ENCODE data around the gene LRRTM3.

Gene LRRTM3

DNA sequence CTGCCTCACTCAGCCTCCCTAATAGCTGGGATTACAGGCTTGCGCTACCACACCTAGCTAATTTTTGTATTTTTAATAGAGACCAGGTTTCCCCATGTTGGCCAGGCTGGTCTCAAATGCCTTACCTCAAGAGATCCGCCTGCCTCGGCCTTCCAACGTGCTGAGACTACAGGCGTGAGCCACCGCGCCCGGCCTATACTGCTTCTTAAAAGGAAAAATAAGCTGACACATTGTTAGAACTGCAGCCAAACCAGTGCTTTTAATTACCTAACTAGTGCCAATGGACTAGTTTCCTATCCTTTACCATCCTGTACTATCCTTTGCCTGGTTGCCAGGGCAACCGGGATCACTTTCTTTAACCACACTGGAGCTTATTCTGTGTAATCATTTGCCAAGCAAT lies 108.0 kb downstream of the LRRTM3 start:
- DNase-seq (ENCODE audit: low read depth), result no peak

DNA sequence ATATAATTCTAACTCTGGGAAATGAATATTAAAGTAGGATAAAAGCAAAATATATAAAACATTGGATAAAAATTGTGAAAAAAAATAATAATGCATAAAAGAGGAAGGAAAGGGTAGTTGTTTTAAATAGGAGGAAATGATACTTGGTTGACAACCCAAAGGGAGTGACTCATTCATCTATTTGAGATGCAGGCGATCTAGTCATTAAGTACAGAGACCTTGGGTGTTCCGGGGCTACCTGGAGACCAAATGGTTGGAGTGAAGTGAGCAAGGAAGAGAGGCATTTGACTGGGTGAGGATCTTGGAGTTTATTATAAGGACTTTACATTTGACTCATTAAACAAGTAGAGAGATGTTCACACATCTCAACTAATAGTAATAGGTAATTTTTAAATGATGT lies 111.0 kb downstream of the LRRTM3 start:
- no peak for DNase-seq (ENCODE audit: low read depth)

DNA sequence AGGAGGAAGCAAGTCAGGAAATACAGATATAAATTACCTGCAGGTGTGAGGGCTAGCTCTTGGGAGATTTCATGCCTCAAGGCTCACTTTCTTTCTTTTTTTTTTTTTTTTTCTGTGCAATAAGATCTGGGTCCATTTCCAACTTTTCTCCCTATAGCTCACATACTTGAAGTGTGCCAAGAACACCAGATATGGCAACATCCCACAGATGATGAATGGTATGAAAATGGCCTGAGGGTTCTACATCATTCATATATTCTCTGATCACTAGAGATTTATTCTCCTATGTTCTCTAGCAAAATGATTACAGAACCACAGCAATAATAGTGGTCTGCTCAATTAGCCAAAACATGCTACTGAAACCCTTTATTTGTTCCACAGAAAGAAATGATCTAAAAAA lies 117.2 kb downstream of the LRRTM3 start:
- no peak for DNase-seq (ENCODE audit: low read depth)

DNA sequence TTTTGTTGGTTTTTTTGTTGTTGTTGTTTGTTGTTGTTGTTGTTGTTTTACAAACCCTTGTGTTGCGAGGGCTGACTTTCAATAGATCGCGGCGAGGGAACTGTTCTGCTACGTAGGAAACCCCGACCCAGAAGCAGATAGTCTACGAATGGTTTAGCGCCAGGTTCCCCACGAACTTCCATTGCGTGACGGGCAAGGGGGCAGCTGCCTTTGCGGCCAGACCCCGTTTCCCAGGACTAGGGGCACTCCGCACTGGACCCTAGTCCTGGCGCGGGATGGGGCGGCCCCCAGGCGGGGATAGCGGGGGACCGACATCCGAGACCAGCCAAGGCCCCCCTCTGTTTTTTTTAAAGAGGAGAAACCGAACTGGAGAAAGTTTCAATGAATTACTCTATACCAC lies 119.6 kb downstream of the LRRTM3 start:
- DNase-seq (ENCODE audit: low read depth), result no peak

DNA sequence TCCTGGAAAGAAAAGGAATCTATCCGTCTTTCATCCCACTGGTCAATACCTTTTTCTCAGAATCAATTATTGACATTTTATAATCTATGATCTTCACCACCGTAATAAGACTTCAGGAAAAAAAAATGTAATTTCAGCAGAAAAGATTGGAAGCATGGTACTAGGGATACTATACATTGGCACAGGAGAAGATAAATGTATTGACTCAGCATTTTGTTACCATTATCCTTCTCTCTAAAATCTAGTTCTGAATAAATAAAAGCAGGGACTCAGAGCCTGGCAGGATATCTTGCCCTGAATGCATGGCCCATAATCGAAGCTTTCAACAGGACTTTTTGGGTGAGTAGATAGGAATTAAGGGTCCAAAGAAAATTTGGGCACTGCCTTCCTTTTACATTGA lies 120.7 kb downstream of the LRRTM3 start:
- no peak for DNase-seq (ENCODE audit: low read depth)

DNA sequence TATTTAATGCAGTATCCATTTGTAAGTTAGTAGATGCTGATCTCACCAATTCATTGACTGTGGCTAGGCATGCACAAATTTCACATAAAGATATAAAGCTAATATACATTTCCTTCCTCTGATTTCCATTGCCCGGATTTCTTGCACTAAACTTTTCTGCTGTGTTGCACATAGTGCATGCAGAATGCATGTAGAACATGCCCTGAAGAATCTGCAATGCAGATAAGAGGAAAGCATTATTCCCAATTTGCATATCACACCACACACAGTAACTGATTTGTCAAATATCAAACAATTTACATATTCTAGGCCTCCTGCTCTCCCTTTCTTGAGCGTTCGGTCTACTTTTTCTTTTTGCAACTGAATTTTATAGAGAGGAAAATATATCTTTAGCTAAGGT lies 124.2 kb downstream of the LRRTM3 start:
- no peak for DNase-seq (ENCODE audit: low read depth)

DNA sequence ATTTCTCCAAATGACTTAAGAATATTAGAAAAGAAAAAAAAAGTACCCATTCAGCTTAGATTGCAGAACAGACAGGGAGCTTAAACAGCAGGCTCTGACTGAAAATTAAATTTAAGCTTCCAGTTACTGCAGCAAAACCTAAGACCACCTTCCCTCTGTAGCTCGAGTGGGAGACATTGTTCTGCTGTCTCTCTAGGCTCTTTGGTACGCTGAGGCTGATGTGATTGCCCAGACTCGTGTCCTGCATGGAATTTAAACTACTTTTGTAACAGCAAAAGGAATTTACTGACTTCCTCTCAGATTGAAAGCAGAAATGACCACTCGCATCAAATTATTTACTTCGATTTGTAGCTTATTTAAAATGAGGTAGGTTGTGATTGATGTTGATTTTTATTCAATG lies 124.6 kb downstream of the LRRTM3 start:
- no peak for DNase-seq (ENCODE audit: low read depth)

DNA sequence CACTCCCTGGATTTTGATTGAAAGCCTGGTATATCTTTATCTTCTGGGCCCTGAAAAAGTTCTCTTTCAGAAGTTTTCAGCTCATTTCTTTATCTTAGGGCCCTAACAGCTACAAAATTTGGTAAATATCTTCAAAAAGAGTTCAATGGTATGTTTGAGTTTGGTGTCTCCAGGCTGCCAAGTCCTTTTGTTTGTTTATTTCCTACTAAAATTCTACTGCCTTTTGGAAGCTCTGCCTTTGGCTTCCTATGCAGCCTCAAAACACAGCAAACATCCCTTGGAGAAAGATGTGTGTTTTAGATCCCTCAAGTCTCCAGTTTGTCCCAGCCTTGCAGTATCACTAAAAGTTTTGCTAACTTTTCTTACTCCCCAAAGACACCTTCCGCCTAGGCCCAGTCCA lies 146.8 kb downstream of the LRRTM3 start:
- no peak for DNase-seq (ENCODE audit: low read depth)

DNA sequence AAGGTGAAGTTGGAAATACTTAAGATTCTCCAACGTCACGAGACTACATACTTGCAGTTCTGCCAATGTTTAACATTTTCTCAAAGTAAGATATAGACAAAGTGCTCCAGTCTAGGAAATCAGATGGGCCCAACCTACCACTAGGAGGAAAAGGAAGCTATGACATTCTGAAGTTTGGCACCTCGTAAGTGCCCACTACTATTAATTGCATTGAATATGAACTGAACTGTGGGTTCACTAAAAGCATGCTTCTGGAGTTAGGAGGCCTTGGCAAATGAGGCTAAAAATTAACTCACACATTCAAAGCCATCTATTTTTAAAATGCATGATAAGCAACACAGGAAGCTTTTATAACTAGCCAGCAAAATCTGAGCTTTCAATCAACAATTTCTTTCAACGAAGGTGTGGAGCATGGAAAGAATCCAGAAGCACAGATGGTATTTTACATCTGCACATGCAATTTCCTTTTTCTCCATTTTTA lies 149.7 kb downstream of the LRRTM3 start:
- no peak for DNase-seq (ENCODE audit: low read depth)

DNA sequence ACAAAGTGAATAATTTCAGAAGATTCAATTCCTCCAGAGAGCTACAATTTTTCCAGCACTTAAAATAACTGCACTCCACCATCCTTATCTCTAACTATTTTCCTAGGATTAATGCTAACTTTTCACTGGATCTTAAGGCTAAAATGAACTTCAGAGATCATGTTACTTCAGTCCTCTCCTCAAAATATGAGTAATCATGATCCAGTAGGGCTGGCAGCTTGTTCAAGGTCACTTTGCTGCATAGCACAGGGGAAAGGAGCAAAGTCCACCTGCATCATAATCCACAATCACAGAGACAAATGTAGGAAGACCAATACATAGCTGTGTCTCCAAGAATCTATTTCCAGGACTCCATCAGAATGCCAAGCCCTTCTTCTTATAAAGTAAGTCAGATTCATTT lies 150.3 kb downstream of the LRRTM3 start:
- DNase-seq (ENCODE audit: low read depth), result no peak

DNA sequence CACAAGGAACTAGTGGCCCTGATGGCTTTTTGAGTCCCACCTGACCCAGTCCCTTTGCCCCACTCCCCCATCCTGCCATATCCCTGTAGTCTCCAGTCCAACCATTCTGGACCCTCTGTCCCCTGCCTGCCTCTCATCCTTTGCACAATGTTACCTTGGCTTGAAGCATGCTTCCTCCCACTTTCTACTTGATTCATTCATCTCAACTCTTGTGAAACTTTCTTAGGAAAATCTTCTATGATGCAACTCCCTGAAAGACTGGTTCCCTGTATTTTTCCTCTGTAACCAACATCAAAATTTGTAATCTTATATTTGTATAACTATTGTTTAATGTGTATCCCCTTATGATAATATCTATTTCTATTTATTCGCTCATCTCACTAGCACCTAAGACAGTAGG lies 151.5 kb downstream of the LRRTM3 start:
- DNase-seq (ENCODE audit: low read depth), result no peak

DNA sequence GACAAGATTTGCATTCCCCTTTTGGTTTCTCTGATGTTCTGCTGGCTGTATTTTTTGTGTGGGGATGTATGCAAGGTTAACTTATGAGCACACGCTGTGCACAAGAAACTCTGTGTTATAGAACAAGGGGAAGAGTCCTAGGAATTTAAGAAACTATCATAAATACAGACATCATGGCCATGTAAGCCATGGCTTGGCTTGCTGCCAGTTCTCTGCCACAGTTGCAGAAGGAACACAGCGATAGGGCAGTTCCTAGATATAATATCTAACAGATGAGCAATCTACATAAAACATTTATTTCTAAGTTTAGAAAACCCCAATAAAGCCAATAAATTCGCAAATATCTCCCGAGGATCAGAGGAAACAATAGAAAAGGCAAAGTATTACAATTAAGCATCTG lies 153.3 kb downstream of the LRRTM3 start:
- no peak for DNase-seq (ENCODE audit: low read depth)

DNA sequence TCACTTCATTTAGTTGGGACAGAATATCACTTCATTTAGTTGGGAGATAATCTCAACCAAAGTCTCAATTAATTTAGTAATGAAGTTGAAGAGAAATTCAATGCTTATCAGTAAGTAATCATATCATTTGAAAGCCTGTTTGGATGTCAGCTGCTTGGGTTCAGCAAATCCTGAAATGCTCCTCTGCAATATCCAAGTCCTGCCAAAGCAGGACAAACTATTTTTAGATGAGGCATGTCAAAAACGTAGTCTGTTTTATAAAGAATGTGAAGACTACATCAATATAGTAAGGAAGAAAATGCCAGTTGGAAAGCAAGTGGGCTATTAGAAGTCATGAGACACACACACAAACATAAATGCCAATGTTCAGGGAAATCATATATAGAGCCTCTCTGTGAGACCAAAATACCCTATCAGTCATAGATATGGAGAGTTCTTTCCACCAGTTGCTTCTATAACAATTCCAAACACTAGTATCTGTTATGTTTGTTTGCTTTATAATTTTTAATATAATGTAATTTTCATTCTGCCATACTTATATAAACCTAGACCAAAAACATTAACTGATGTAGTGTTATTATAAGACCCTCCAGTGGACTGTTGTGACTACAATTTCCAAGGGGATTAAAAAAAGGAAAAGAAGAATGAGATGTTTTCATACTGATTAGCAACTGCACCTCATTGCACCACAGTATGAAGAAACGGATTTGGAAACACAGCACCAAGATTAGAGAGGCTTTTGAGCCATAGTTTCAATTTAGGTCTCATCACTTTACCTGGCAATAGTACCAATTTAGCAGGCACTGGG lies 160.7 kb downstream of the LRRTM3 start:
- no peak for DNase-seq (ENCODE audit: low read depth)

DNA sequence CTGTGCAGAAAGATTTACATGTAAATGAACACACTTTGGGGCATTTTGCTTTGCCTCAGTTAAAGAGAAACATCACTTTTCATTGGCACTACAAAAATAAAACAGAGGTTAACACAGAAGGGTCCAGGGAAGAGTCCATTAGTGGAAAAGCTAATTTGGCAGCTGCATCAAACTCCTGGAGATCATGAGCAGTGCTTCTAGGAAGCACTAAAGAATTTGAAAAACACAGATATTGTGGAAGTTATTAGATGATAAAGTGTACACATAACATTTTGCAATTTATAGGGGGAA lies 161.2 kb downstream of the LRRTM3 start:
- no peak for DNase-seq (ENCODE audit: low read depth)

DNA sequence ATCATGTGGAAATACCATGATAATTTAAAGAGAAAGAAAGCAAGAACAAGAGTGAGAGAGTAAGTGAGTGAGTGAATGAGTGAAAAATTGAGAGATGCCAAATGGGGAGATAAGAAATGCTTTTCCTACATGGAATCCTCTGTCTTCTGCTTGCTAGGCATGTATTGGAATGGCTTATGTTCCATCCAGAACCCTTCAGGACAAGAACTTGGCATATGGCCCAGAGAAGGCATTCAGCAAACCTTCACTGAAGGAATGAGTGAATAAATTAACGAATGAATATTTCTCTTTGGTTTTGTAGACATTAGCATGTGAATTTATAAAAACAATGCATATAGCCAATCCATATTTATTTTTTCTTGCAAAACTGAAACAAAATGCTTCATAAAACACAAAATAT lies 162.2 kb downstream of the LRRTM3 start:
- no peak for DNase-seq (ENCODE audit: low read depth)

DNA sequence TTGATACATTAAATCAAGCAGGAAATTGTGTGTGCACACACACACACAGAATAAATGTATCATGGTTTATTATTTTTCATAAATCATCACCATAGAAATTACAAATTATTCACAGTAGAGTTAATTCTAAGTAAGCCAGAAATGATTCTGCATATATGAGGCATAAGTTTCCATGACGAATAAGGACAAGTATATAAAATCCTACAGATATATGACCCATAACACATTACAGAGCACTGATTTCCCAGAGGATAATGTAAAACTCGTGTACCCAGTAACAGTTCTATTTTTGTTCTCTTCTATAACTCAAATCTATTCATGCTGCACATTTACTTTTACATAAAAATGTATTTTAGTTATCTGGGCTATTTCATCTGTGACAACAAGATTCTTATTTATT lies 169.7 kb downstream of the LRRTM3 start:
- DNase-seq (ENCODE audit: low read depth), result no peak

DNA sequence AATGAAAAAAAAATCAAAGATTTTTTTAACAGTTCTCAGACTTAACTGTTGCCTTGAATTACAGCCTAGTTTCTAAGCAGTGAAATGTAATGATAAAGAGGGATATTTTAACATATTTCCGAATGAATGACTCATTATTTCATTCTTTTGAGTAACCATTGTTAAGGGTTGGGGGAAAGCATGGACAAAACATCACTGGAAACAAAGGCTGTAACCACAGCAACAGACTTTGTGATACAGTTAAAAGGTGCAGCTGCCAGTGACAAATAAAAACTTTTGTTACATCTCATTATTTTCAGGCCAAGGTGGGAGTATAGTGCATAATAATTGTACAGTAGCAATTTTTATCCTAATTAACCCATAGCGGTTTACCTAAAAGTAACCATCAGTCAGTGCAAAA lies 172.6 kb downstream of the LRRTM3 start:
- no peak for DNase-seq (ENCODE audit: low read depth)

DNA sequence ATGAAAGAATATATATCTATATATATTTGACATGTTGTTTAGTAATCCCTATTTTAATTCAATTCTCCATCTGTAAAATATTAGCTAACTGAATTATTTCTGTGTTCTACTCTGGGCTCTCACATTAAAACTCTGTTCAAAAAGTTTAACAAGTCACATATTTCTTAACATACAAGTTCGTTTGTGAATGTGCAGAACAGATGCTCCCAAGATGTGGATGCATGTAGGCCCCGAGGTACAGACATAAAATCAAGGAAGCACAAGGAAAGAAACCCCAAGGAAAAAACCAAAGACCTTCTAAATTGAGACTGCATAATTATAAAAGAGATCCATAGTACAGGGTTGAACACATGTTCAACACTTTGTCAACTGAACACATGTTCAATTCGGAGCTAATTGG lies 175.1 kb downstream of the LRRTM3 start:
- DNase-seq (ENCODE audit: low read depth), result no peak

DNA sequence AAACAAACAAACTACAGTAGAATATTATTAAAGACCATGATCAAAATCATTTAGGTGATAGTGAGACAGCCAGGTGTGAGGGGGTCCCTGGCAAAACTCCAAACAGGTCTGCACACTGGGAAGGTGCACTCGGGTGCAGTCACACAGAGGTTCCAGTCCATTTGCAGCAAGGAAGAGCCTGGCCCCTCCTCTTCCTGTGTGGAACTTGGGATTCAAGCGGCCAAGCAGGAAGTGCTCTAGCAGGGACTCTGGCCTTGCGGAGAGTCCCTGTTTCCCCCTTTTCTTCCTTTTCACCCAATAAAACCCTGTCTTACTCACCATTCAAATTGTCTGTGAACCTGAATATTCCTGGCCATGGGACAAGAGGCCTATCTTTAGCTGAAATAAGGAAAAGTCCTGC lies 181.8 kb downstream of the LRRTM3 start:
- no peak for DNase-seq (ENCODE audit: low read depth)

DNA sequence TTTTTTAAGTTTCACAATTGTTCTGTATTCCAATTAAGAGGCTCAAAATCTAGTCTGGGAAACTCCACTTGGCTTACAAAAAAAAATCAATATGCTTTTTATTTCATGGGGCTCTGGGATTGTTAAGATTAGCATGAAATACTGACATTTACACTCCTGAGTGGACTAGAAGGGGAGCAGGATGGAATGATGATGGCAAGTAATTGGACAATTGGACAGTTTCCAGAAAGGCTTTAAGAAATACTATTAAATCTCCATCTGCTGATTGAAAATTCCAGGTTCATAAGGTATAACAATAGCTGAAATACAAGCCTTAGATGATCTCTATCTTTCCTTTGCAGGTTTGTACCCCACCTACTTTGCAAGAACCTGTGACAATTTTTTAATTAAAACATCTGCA lies 184.4 kb downstream of the LRRTM3 start:
- no peak for DNase-seq (ENCODE audit: low read depth)

DNA sequence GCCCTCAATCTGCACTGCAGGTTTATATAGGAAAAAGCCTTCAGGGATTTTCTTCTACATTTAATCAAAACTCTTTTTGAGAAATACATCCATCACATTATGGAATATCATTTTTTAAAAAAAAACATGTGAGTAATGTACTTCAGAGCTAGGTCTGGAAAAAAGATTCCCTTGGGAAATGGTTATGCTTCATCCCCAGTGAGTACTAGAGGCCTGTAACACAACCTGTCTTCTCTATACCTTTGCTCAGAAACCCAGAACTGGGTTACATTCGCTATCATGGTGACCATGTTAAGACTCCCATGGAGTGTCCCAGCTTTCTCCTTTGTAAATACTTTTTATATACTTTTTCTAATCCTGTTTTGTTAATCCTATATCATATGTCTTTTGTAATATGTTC lies 186.9 kb downstream of the LRRTM3 start:
- DNase-seq (ENCODE audit: low read depth), result no peak

DNA sequence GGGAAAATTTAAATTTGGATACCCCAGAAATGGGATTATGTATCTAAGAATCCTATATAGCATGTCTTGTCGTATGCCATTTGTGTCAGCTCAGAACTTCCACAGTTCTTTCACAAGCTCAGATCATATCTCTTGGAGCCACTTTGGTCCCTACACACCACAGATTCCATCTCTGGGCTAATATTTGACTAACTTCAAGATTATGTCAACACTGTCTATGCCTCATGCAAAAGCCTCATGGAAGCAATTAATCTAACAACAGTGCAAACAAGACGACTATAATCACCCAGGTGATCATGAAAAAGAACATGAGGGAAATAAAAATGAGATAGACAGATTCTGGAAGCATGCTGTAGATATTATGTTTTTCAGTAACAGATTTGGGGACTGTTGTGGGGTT lies 189.1 kb downstream of the LRRTM3 start:
- no peak for DNase-seq (ENCODE audit: low read depth)

DNA sequence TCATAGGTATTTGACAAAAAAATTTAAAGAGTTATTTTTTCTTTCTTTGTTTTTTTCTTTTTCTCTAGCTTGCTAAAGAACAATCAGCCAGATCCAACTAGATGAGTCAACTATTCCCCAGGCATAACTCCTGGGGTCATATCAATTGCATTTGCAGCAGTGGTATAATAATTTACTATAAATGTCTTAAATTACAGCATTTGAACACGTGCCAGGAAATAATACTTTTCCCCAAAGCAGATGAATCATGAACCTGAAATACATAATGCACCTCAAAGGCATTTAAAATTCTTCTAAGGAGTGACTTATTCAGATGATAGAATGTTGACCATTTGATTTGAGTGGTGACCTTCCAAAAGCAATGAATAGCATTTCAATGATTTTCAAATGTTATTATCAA lies 190.1 kb downstream of the LRRTM3 start:
- no peak for DNase-seq (ENCODE audit: low read depth)

DNA sequence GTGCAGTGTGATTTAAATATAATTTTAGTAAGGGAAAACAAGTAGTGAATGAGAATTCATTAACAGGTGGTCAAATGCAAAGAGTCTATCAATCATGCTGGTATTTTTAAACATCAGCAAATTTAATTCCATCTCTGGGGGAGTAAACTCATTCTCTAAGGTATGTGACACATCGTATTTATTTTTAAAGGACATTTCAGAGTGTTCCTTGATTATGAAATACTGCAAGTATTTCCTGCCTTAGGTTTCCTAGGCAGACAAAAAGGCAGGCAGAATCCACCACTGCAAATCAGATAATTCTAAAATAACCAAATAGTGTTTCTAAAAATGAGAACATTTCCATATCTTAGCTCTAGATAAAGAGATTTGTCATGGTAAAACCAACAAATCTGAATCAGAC lies 193.8 kb downstream of the LRRTM3 start:
- no peak for DNase-seq (ENCODE audit: low read depth)

DNA sequence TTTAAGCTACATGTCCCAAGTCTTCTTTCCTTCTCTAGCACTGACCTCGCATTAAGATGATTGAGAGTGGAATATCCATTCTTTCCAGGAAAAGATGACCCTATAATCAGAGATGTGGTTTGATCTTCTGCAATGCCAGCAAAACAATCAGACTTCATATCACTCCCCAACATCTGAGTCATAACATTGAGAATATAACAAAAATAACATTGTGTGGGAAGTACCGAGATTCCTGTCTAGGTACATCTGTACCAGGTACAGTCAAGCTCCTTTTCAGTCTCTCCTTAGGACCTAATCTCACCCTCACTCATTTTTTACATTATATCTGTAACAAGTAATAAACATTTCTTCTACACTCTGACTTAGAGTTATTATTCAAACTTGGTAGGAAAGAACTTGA lies 201.6 kb downstream of the LRRTM3 start:
- no peak for DNase-seq (ENCODE audit: low read depth)

Data from stimulated activated CD4-positive, alpha-beta T cell treated with anti-CD3 and anti-CD28 coated beads, Interleukin-2, amount 100 ng/mL, for 4 hours (primary cell).